AG09319 (cell line): ENCODE results near the gene TMPRSS11B.
"Not testable (repeated sequence)": the region's sequence is repeated elsewhere in the genome, so short reads cannot be mapped to it uniquely, and the experiment has no call there.

Source experiments
- DNase-seq: peaks from one replicate; pipeline ENCODE4 v3.0.0-alpha.2; 2010; ENCODE audit warnings: low read depth; ENCODE audit errors: extremely low read depth
- CTCF ChIP-seq: IDR thresholded peaks from 2 replicates; pipeline ENCODE4 v1.5.1; 2011; ENCODE audit warnings: low read depth, mild to moderate bottlenecking, inconsistent platforms, low read length, moderate library complexity

Gene TMPRSS11B

GRCh38 chr4:68245594-68245993, at the start of gene TMPRSS11B:
TSS of gene TMPRSS11B (minus strand) at chr4:68245694. CDS start at chr4:68245558, 136 bp downstream.
- no peak for TF ChIP-seq CTCF
- no peak for DNase-seq

GRCh38 chr4:68291256-68291655, 45.8 kb upstream of the TMPRSS11B start:
- DNase-seq = no peak
- no peak for TF ChIP-seq CTCF

- TF ChIP-seq CTCF = no peak
- DNase-seq = no peak
These were observed 42.9 kb upstream of the TMPRSS11B start for GRCh38 chr4:68288393-68288740.

GRCh38 chr4:68287704-68288392, 42.4 kb upstream of the TMPRSS11B start:
- no peak for TF ChIP-seq CTCF
- no peak for DNase-seq

- no peak for DNase-seq
- TF ChIP-seq CTCF = no peak
These were observed 38.2 kb upstream of the TMPRSS11B start for GRCh38 chr4:68283714-68284113.

- DNase-seq = no peak
- TF ChIP-seq CTCF = no peak
These were observed 37.6 kb upstream of the TMPRSS11B start for GRCh38 chr4:68283095-68283494.

GRCh38 chr4:68281796-68282740, 36.6 kb upstream of the TMPRSS11B start:
- DNase-seq = not testable (repeated sequence)

GRCh38 chr4:68278029-68278428, 32.5 kb upstream of the TMPRSS11B start:
- no peak for TF ChIP-seq CTCF
- DNase-seq = no peak
